Ishikawa (cell line): ENCODE measurements around the gene MLN.

Source experiments
- CEBPB ChIP-seq: IDR thresholded peaks from 2 replicates; pipeline ENCODE4 v1.6.1; 2012
- CREB1 ChIP-seq: IDR thresholded peaks from 2 replicates; pipeline ENCODE4 v1.6.1; 2012; ENCODE audit warnings: low read depth
- EP300 ChIP-seq: IDR thresholded peaks from 2 replicates; pipeline ENCODE4 v1.6.1; 2012; ENCODE audit warnings: borderline replicate concordance
- NFIC ChIP-seq: IDR thresholded peaks from 2 replicates; pipeline ENCODE4 v1.6.1; 2012
- RAD21 ChIP-seq: IDR thresholded peaks from 2 replicates; pipeline ENCODE4 v1.6.1; 2012; ENCODE audit warnings: low read depth
- TAF1 ChIP-seq: IDR thresholded peaks from 2 replicates; pipeline ENCODE4 v1.6.1; 2012; ENCODE audit warnings: low read depth, mild to moderate bottlenecking
- TCF12 ChIP-seq: IDR thresholded peaks from 2 replicates; pipeline ENCODE4 v1.6.1; 2012; ENCODE audit warnings: low read depth
- TEAD4 ChIP-seq: IDR thresholded peaks from 2 replicates; pipeline ENCODE4 v1.6.1; 2012
- USF1 ChIP-seq: IDR thresholded peaks from 2 replicates; pipeline ENCODE4 v1.6.1; 2012
- TF ChIP-seq, protein P1 (sequence below): IDR thresholded peaks from 2 replicates; pipeline ENCODE4 v1.6.1; 2012; ENCODE audit warnings: low read depth, mild to moderate bottlenecking

GRCh38 chr6:33790910-33791309 lies 12.9 kb downstream of the MLN start:
- TF ChIP-seq RAD21 (no peak), TAF1 (no peak), EP300 (no peak), CEBPB (no peak), CREB1 (no peak), NFIC (no peak), TCF12 (no peak), USF1 (no peak), TEAD4 (no peak)
- TF ChIP-seq, protein P1, sequence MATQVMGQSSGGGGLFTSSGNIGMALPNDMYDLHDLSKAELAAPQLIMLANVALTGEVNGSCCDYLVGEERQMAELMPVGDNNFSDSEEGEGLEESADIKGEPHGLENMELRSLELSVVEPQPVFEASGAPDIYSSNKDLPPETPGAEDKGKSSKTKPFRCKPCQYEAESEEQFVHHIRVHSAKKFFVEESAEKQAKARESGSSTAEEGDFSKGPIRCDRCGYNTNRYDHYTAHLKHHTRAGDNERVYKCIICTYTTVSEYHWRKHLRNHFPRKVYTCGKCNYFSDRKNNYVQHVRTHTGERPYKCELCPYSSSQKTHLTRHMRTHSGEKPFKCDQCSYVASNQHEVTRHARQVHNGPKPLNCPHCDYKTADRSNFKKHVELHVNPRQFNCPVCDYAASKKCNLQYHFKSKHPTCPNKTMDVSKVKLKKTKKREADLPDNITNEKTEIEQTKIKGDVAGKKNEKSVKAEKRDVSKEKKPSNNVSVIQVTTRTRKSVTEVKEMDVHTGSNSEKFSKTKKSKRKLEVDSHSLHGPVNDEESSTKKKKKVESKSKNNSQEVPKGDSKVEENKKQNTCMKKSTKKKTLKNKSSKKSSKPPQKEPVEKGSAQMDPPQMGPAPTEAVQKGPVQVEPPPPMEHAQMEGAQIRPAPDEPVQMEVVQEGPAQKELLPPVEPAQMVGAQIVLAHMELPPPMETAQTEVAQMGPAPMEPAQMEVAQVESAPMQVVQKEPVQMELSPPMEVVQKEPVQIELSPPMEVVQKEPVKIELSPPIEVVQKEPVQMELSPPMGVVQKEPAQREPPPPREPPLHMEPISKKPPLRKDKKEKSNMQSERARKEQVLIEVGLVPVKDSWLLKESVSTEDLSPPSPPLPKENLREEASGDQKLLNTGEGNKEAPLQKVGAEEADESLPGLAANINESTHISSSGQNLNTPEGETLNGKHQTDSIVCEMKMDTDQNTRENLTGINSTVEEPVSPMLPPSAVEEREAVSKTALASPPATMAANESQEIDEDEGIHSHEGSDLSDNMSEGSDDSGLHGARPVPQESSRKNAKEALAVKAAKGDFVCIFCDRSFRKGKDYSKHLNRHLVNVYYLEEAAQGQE: no peak
